ENCODE measurements around the gene MAST3.

The MAST3 gene

GRCh38 chr19:18058208-18059009 is 39.2 kb upstream of the MAST3 start (continued):
- no peak for TF ChIP-seq ZNF513 (tag by site-specific recombination; IDR thresholded peaks at IDR 0.05)
- TF ChIP-seq, protein P1, sequence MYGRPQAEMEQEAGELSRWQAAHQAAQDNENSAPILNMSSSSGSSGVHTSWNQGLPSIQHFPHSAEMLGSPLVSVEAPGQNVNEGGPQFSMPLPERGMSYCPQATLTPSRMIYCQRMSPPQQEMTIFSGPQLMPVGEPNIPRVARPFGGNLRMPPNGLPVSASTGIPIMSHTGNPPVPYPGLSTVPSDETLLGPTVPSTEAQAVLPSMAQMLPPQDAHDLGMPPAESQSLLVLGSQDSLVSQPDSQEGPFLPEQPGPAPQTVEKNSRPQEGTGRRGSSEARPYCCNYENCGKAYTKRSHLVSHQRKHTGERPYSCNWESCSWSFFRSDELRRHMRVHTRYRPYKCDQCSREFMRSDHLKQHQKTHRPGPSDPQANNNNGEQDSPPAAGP (tag by site-specific recombination; IDR thresholded peaks at IDR 0.05) = peak; percentile 67; the same call in 1 of the 2 replicates
- TF ChIP-seq EGR2 (tag by site-specific recombination; IDR thresholded peaks at IDR 0.05; ENCODE audit: low read depth) = peak; percentile 99
- TF ChIP-seq, protein P2, sequence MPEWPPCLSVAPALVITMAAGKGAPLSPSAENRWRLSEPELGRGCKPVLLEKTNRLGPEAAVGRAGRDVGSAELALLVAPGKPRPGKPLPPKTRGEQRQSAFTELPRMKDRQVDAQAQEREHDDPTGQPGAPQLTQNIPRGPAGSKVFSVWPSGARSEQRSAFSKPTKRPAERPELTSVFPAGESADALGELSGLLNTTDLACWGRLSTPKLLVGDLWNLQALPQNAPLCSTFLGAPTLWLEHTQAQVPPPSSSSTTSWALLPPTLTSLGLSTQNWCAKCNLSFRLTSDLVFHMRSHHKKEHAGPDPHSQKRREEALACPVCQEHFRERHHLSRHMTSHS (tag by site-specific recombination; IDR thresholded peaks at IDR 0.05) = no peak
- peak; percentile 62; the same call in 1 of the 2 replicates for TF ChIP-seq ZEB2 (tag by site-specific recombination; IDR thresholded peaks at IDR 0.05)
- no peak for TF ChIP-seq ZNF23 (tag by site-specific recombination; IDR thresholded peaks at IDR 0.05; ENCODE audit: borderline replicate concordance)
- TF ChIP-seq SETDB1 (IDR thresholded peaks at IDR 0.05; ENCODE audit: insufficient read length, low read length) = no peak
- TF ChIP-seq, protein P3, sequence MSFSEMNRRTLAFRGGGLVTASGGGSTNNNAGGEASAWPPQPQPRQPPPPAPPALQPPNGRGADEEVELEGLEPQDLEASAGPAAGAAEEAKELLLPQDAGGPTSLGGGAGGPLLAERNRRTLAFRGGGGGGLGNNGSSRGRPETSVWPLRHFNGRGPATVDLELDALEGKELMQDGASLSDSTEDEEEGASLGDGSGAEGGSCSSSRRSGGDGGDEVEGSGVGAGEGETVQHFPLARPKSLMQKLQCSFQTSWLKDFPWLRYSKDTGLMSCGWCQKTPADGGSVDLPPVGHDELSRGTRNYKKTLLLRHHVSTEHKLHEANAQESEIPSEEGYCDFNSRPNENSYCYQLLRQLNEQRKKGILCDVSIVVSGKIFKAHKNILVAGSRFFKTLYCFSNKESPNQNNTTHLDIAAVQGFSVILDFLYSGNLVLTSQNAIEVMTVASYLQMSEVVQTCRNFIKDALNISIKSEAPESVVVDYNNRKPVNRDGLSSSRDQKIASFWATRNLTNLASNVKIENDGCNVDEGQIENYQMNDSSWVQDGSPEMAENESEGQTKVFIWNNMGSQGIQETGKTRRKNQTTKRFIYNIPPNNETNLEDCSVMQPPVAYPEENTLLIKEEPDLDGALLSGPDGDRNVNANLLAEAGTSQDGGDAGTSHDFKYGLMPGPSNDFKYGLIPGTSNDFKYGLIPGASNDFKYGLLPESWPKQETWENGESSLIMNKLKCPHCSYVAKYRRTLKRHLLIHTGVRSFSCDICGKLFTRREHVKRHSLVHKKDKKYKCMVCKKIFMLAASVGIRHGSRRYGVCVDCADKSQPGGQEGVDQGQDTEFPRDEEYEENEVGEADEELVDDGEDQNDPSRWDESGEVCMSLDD (tag by site-specific recombination; IDR thresholded peaks at IDR 0.05) = peak; percentile 67; the same call in 1 of the 2 replicates
- TF ChIP-seq ZNF501 (tag by site-specific recombination; IDR thresholded peaks at IDR 0.05) = peak; percentile 49; the same call in 1 of the 2 replicates
- no peak for TF ChIP-seq ZNF785 (tag by site-specific recombination; IDR thresholded peaks at IDR 0.05)
- TF ChIP-seq ZNF398 (tag by site-specific recombination; IDR thresholded peaks at IDR 0.05) = peak; percentile 94
- no peak for TF ChIP-seq ZNF138 (tag by site-specific recombination; IDR thresholded peaks at IDR 0.05; ENCODE audit: borderline replicate concordance)
- no peak; the same call in 1 of the 2 replicates for TF ChIP-seq GLIS2 (tag by site-specific recombination; IDR thresholded peaks at IDR 0.05)
- 0 out of 2 replicates have a peak, but pooled peaks have one; percentile 42 for TF ChIP-seq KLF7 (tag by site-specific recombination; IDR thresholded peaks at IDR 0.05; ENCODE audit: borderline replicate concordance)
- no peak for TF ChIP-seq ZNF175 (tag by site-specific recombination; IDR thresholded peaks at IDR 0.05)
- 0 out of 2 replicates have a peak, but pooled peaks have one; percentile 43 for TF ChIP-seq ZNF2 (tag by site-specific recombination; IDR thresholded peaks at IDR 0.05)
- TF ChIP-seq, protein P4, sequence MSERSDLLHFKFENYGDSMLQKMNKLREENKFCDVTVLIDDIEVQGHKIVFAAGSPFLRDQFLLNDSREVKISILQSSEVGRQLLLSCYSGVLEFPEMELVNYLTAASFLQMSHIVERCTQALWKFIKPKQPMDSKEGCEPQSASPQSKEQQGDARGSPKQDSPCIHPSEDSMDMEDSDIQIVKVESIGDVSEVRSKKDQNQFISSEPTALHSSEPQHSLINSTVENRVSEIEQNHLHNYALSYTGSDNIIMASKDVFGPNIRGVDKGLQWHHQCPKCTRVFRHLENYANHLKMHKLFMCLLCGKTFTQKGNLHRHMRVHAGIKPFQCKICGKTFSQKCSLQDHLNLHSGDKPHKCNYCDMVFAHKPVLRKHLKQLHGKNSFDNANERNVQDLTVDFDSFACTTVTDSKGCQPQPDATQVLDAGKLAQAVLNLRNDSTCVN (tag by site-specific recombination; optimal IDR thresholded peaks at IDR 0.05) = peak; percentile 25
- peak; percentile 100 for TF ChIP-seq ZFHX2 (tag by site-specific recombination; conservative IDR thresholded peaks at IDR 0.05)
- TF ChIP-seq SP2 (tag by site-specific recombination; IDR thresholded peaks at IDR 0.05) = peak; percentile 55
- no peak for TF ChIP-seq ZNF660 (tag by site-specific recombination; IDR thresholded peaks at IDR 0.05)
- TF ChIP-seq ZBTB8A (tag by site-specific recombination; IDR thresholded peaks at IDR 0.05) = peak; percentile 22; the same call in 1 of the 2 replicates
- TF ChIP-seq ZNF341 (tag by site-specific recombination; IDR thresholded peaks at IDR 0.05; ENCODE audit: low read depth) = peak; percentile 89
- TF ChIP-seq ZNF530 (tag by site-specific recombination; IDR thresholded peaks at IDR 0.05; ENCODE audit: low read depth) = no peak
- TF ChIP-seq ZNF768 (tag by site-specific recombination; IDR thresholded peaks at IDR 0.05) = no peak
- TF ChIP-seq ZNF10 (tag by site-specific recombination; IDR thresholded peaks at IDR 0.05) = peak; percentile 58; the same call in 1 of the 2 replicates
- TF ChIP-seq, protein P5, sequence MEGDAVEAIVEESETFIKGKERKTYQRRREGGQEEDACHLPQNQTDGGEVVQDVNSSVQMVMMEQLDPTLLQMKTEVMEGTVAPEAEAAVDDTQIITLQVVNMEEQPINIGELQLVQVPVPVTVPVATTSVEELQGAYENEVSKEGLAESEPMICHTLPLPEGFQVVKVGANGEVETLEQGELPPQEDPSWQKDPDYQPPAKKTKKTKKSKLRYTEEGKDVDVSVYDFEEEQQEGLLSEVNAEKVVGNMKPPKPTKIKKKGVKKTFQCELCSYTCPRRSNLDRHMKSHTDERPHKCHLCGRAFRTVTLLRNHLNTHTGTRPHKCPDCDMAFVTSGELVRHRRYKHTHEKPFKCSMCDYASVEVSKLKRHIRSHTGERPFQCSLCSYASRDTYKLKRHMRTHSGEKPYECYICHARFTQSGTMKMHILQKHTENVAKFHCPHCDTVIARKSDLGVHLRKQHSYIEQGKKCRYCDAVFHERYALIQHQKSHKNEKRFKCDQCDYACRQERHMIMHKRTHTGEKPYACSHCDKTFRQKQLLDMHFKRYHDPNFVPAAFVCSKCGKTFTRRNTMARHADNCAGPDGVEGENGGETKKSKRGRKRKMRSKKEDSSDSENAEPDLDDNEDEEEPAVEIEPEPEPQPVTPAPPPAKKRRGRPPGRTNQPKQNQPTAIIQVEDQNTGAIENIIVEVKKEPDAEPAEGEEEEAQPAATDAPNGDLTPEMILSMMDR (tag by site-specific recombination; IDR thresholded peaks at IDR 0.05) = peak; percentile 90

All from HEK293 (cell line).